ENCODE measurements around the gene DDB1.

- TF ChIP-seq CTCF (conservative IDR thresholded peaks at IDR 0.05; ENCODE audit: low read depth, low read length) (no peak), USF2 (IDR thresholded peaks at IDR 0.05; ENCODE audit: low read depth, low read length) (no peak), CEBPB (IDR thresholded peaks at IDR 0.05; ENCODE audit: low read depth, low read length) (no peak), POLR2A (IDR thresholded peaks at IDR 0.05; ENCODE audit: low read depth, low read length) (no peak), ELK1 (IDR thresholded peaks at IDR 0.05; ENCODE audit: borderline replicate concordance, low read depth, low read length) (no peak)
These were observed 31.2 kb upstream of the DDB1 start for GRCh38 chr11:61364012-61364675.
